ENCODE measurements around the gene SERPINB10.
A peak's percentile ranks its signal among the peaks of the same experiment; 100 is the strongest.

The SERPINB10 gene

GRCh38 chr18:63965716-63966330, 58.1 kb downstream of the SERPINB10 start:
- Histone ChIP-seq H3K4me1 (ENCODE audit: low read length) (peaks cover 9% of the 10 kb centered on the region), H3K9me2 (replicated peaks; ENCODE audit: insufficient read depth, low read length) (no peaks in the 10 kb centered on the region), H3K9me3 (replicated peaks; ENCODE audit: insufficient read depth, low read length) (no peaks in the 10 kb centered on the region), H3K27me3 (replicated peaks; ENCODE audit: insufficient read depth, low read length) (no peaks in the 10 kb centered on the region), H3K9ac (ENCODE audit: low read length) (no peak overlapping the region), H3K79me2 (ENCODE audit: low read length) (no peaks in the 10 kb centered on the region), H3K36me3 (replicated peaks; ENCODE audit: insufficient read depth, low read length) (no peaks in the 10 kb centered on the region), H3K27ac (ENCODE audit: low read length) (no peak overlapping the region), H4K20me1 (ENCODE audit: insufficient read depth, low read length) (no peaks in the 10 kb centered on the region), H2AFZ (ENCODE audit: low read length) (no peak overlapping the region), H3K4me3 (ENCODE audit: low read length) (no peak overlapping the region), H3K4me2 (ENCODE audit: low read depth, low read length) (no peak overlapping the region), H3F3A (ENCODE audit: insufficient read depth, low read length) (no peaks in the 10 kb centered on the region)
- no peak for DNase-seq
- TF ChIP-seq CTCF (IDR thresholded peaks at IDR 0.05; ENCODE audit: low read length) (no peak), EZH2 (optimal IDR thresholded peaks at IDR 0.05; ENCODE audit: low read depth, low read length) (no peak)

GRCh38 chr18:63969942-63970808, 62.4 kb downstream of the SERPINB10 start, which contains the start of gene SERPINB8:
Gene SERPINB8 (plus strand): TSS chr18:63970081. CDS start chr18:63978309, 8,228 bp downstream.
- H3F3A ChIP-seq (ENCODE audit: insufficient read depth, low read length), result no peaks in the 10 kb centered on the region
- H3K4me1 ChIP-seq (ENCODE audit: low read length), result peaks cover 6% of the 10 kb centered on the region
- H3K4me2 ChIP-seq (ENCODE audit: low read depth, low read length), result peak within 1 kb of the TSS; percentile 75
- peak; percentile 79 for DNase-seq
- no peaks in the 10 kb centered on the region for H3K36me3 ChIP-seq (replicated peaks; ENCODE audit: insufficient read depth, low read length)
- H3K79me2 ChIP-seq (ENCODE audit: low read length), result no peaks in the 10 kb centered on the region
- H3K9ac ChIP-seq (ENCODE audit: low read length), result peak within 1 kb of the TSS; percentile 79
- TF ChIP-seq EZH2phosphoT487 (IDR thresholded peaks at IDR 0.05; ENCODE audit: low read length) (no peak), EZH2 (optimal IDR thresholded peaks at IDR 0.05; ENCODE audit: low read depth, low read length) (no peak), CTCF (IDR thresholded peaks at IDR 0.05; ENCODE audit: low read length) (no peak)
- H3K9me3 ChIP-seq (replicated peaks; ENCODE audit: insufficient read depth, low read length), result no peaks in the 10 kb centered on the region
- peak within 1 kb of the TSS; percentile 62; the same call in 1 of the 2 replicates for H3K27ac ChIP-seq (ENCODE audit: low read length)
- H3K9me2 ChIP-seq (replicated peaks; ENCODE audit: insufficient read depth, low read length), result no peaks in the 10 kb centered on the region
- peak within 1 kb of the TSS; percentile 89 for H2AFZ ChIP-seq (ENCODE audit: low read length)
- no peaks in the 10 kb centered on the region for H4K20me1 ChIP-seq (ENCODE audit: insufficient read depth, low read length)
- H3K4me3 ChIP-seq (ENCODE audit: low read length), result peak within 1 kb of the TSS; percentile 81
- H3K27me3 ChIP-seq (replicated peaks; ENCODE audit: insufficient read depth, low read length), result no peaks in the 10 kb centered on the region

- DNase-seq, result no peak
- peak overlapping the region; percentile 62; the same call in 1 of the 2 replicates for H3K27ac ChIP-seq (ENCODE audit: low read length)
- peaks cover 6% of the 10 kb centered on the region for H3K4me1 ChIP-seq (ENCODE audit: low read length)
- no peaks in the 10 kb centered on the region for H3K36me3 ChIP-seq (replicated peaks; ENCODE audit: insufficient read depth, low read length)
- H3K4me2 ChIP-seq (ENCODE audit: low read depth, low read length), result peak overlapping the region; percentile 75; the same call in 1 of the 2 replicates
- no peaks in the 10 kb centered on the region for H3K9me3 ChIP-seq (replicated peaks; ENCODE audit: insufficient read depth, low read length)
- peak overlapping the region; percentile 81 for H3K4me3 ChIP-seq (ENCODE audit: low read length)
- H4K20me1 ChIP-seq (ENCODE audit: insufficient read depth, low read length), result no peaks in the 10 kb centered on the region
- peak overlapping the region; percentile 89 for H2AFZ ChIP-seq (ENCODE audit: low read length)
- H3K79me2 ChIP-seq (ENCODE audit: low read length), result no peaks in the 10 kb centered on the region
- peak overlapping the region; percentile 79; the same call in 1 of the 2 replicates for H3K9ac ChIP-seq (ENCODE audit: low read length)
- H3K27me3 ChIP-seq (replicated peaks; ENCODE audit: insufficient read depth, low read length), result no peaks in the 10 kb centered on the region
- H3K9me2 ChIP-seq (replicated peaks; ENCODE audit: insufficient read depth, low read length), result no peaks in the 10 kb centered on the region
- no peaks in the 10 kb centered on the region for H3F3A ChIP-seq (ENCODE audit: insufficient read depth, low read length)
- TF ChIP-seq EZH2 (optimal IDR thresholded peaks at IDR 0.05; ENCODE audit: low read depth, low read length), result no peak
- no peak for TF ChIP-seq EZH2phosphoT487 (IDR thresholded peaks at IDR 0.05; ENCODE audit: low read length)
- TF ChIP-seq CTCF (IDR thresholded peaks at IDR 0.05; ENCODE audit: low read length), result no peak
Observed at GRCh38 chr18:63970809-63971205, 63.0 kb downstream of the SERPINB10 start.
